GM10248 (cell line): ENCODE data around the gene GSPT1.

ENCODE experiments used
- CTCF ChIA-PET: fragments of 300-600 bp; sonication (Branson Sonifier 250); formaldehyde crosslinking; extraction: SDS; loops from one replicate; lab custom pipeline; 2021; ENCODE audit warnings: antibody characterized with exemption; lab: Yijun Ruan, JAX
- POLR2A ChIA-PET: fragments of 350-650 bp; sonication (Branson Sonifier 250); formaldehyde crosslinking; extraction: SDS; loops from one replicate; lab custom pipeline; 2020; ENCODE audit warnings: antibody characterized with exemption; lab: Yijun Ruan, JAX
- DNase-seq: peaks from one replicate; pipeline ENCODE4 v3.0.0; 2012; ENCODE audit errors: extremely low spot score
- CTCF ChIP-seq: IDR thresholded peaks from 2 replicates; pipeline ENCODE4 v1.5.1; 2012; ENCODE audit warnings: mild to moderate bottlenecking, low read depth; ENCODE audit errors: extremely low read depth, missing control alignments, control extremely low read depth

The GSPT1 gene

GRCh38 chr16:11875721-11876120 lies 40.0 kb downstream of the GSPT1 start:
- no peak for DNase-seq
- no peak for TF ChIP-seq CTCF
- ChIA-PET CTCF (no interaction called here), POLR2A (no interaction called here)

GRCh38 chr16:11871193-11871592 lies 44.6 kb downstream of the GSPT1 start:
- peak; percentile 4 for TF ChIP-seq CTCF
- CTCF ChIA-PET, result interaction anchor here (1.4 kb wide), 1 partner anchor 36 kb away, joined by 4 read pairs; no protein-coding TSS in a partner anchor
- POLR2A ChIA-PET, result no interaction called here
- no peak for DNase-seq

GRCh38 chr16:11870399-11870798 lies 45.4 kb downstream of the GSPT1 start:
- no peak for DNase-seq
- ChIA-PET POLR2A (no interaction called here), CTCF (no interaction called here)
- no peak for TF ChIP-seq CTCF

- CTCF ChIA-PET, result interaction anchor here (1.6 kb wide), 1 partner anchor 27 kb away, joined by 4 read pairs; no protein-coding TSS in a partner anchor
Measured at GRCh38 chr16:11869353-11870228, 46.2 kb downstream of the GSPT1 start.

GRCh38 chr16:11868412-11868980 lies 47.3 kb downstream of the GSPT1 start:
- POLR2A ChIA-PET, result no interaction called here
- DNase-seq, result no peak
- CTCF ChIA-PET, result interaction anchor here (1.3 to 1.6 kb wide), 2 partner anchors 9 to 28 kb away, joined by 3 to 4 read pairs; no protein-coding TSS in a partner anchor
- no peak for TF ChIP-seq CTCF

More at GRCh38 chr16:11869353-11870228, 46.2 kb downstream of the GSPT1 start:
- TF ChIP-seq CTCF, result no peak
- POLR2A ChIA-PET, result no interaction called here
- DNase-seq, result no peak

GRCh38 chr16:11862489-11862888 lies 53.3 kb downstream of the GSPT1 start:
- no peak for DNase-seq
- TF ChIP-seq CTCF, result no peak
- ChIA-PET CTCF (interaction anchor here (0.8 kb wide), 1 partner anchor 206 kb away, joined by 4 read pairs; no protein-coding TSS in a partner anchor), POLR2A (interaction anchor here (0.6 kb wide), 1 partner anchor 27 kb away, joined by 3 read pairs; no protein-coding TSS in a partner anchor)
